ENCODE data around the gene ZNF714. TPM values are rescaled to one million over a fixed set of nuclear protein-coding genes. Genes with fewer than 3 reads are reported as not detected.
A peak's percentile ranks its signal among the peaks of the same experiment; 100 is the strongest.

The ZNF714 gene
- total and polyA plus RNA-seq, 2 experiments from 2014 or later = 7.0 to 9.9 TPM

- peaks cover 9% of the 10 kb centered on the region for H3K4me1 ChIP-seq (ENCODE audit: insufficient read depth)
- no peaks in the 10 kb centered on the region for H3F3A ChIP-seq (ENCODE audit: insufficient read depth)
- 75 to 78% methylated on average over 1 of the region's 1 CpG for WGBS, 2 experiments (ENCODE audit: low coverage in 1 of 2, low lambda C conversion rate in 2 of 2, missing lambda C conversion rate in 2 of 2)
- TF ChIP-seq EZH2phosphoT487 (IDR thresholded peaks at IDR 0.05; ENCODE audit: insufficient read depth, low read depth) (no peak), EZH2 (IDR thresholded peaks at IDR 0.05; ENCODE audit: insufficient read depth, poor library complexity, severe bottlenecking) (no peak)
- H3K36me3 ChIP-seq (ENCODE audit: low read depth) = 0 out of 2 replicates have a peak, but pooled peaks cover 7% of the 10 kb centered on the region
- no peak overlapping the region for H3K27ac ChIP-seq
- in situ Hi-C loops (cut with MboI) = no loop called here
- H3K9me2 ChIP-seq (ENCODE audit: insufficient read depth) = no peaks in the 10 kb centered on the region
- H4K20me1 ChIP-seq (ENCODE audit: insufficient read depth) = no peaks in the 10 kb centered on the region
- no peaks in the 10 kb centered on the region; the same call in 1 of the 2 replicates for H3K79me2 ChIP-seq (ENCODE audit: insufficient read depth)
- no peak overlapping the region for H3K9ac ChIP-seq
- no peak for DNase-seq
- H3K4me2 ChIP-seq (ENCODE audit: unreplicated experiment) = no peak overlapping the region
- no peaks in the 10 kb centered on the region for H3K9me3 ChIP-seq (ENCODE audit: low read depth)
- H3K27me3 ChIP-seq (replicated peaks; ENCODE audit: insufficient read depth) = no peaks in the 10 kb centered on the region
- no peak overlapping the region for H3K4me3 ChIP-seq
- no peak overlapping the region for H2AFZ ChIP-seq
Observed at GRCh38 chr19:21110183-21110582, 28.2 kb downstream of the ZNF714 start.

- no peaks in the 10 kb centered on the region for H3K27me3 ChIP-seq (replicated peaks; ENCODE audit: insufficient read depth)
- in situ Hi-C loops (cut with MboI) = no loop called here
- no peak for DNase-seq
- H2AFZ ChIP-seq = no peak overlapping the region
- peaks cover 14% of the 10 kb centered on the region for H3K4me1 ChIP-seq (ENCODE audit: insufficient read depth)
- H3F3A ChIP-seq (ENCODE audit: insufficient read depth) = peaks cover 19% of the 10 kb centered on the region
- H3K9ac ChIP-seq = no peak overlapping the region
- no peaks in the 10 kb centered on the region for H4K20me1 ChIP-seq (ENCODE audit: insufficient read depth)
- H3K79me2 ChIP-seq (ENCODE audit: insufficient read depth) = no peaks in the 10 kb centered on the region; the same call in 1 of the 2 replicates
- TF ChIP-seq EZH2phosphoT487 (IDR thresholded peaks at IDR 0.05; ENCODE audit: insufficient read depth, low read depth) = no peak
- no peak for TF ChIP-seq EZH2 (IDR thresholded peaks at IDR 0.05; ENCODE audit: insufficient read depth, poor library complexity, severe bottlenecking)
- peaks cover 28% of the 10 kb centered on the region; the same call in 1 of the 2 replicates for H3K36me3 ChIP-seq (ENCODE audit: low read depth)
- no peak overlapping the region for H3K4me2 ChIP-seq (ENCODE audit: unreplicated experiment)
- H3K27ac ChIP-seq = no peak overlapping the region
- H3K4me3 ChIP-seq = no peak overlapping the region
- H3K9me2 ChIP-seq (ENCODE audit: insufficient read depth) = no peaks in the 10 kb centered on the region
- no peaks in the 10 kb centered on the region for H3K9me3 ChIP-seq (ENCODE audit: low read depth)
Observed at GRCh38 chr19:21115430-21115829, 33.4 kb downstream of the ZNF714 start.

GRCh38 chr19:21117041-21117907 lies 35.3 kb downstream of the ZNF714 start:
- H3K9me2 ChIP-seq (ENCODE audit: insufficient read depth) = no peaks in the 10 kb centered on the region
- H3K4me3 ChIP-seq = no peak overlapping the region
- no peaks in the 10 kb centered on the region for H3K27me3 ChIP-seq (replicated peaks; ENCODE audit: insufficient read depth)
- peaks cover 28% of the 10 kb centered on the region; the same call in 1 of the 2 replicates for H3K36me3 ChIP-seq (ENCODE audit: low read depth)
- no peak overlapping the region for H2AFZ ChIP-seq
- H3K4me1 ChIP-seq (ENCODE audit: insufficient read depth) = peaks cover 14% of the 10 kb centered on the region
- no peaks in the 10 kb centered on the region for H4K20me1 ChIP-seq (ENCODE audit: insufficient read depth)
- no peaks in the 10 kb centered on the region for H3K79me2 ChIP-seq (ENCODE audit: insufficient read depth)
- no peak for TF ChIP-seq EZH2phosphoT487 (IDR thresholded peaks at IDR 0.05; ENCODE audit: insufficient read depth, low read depth)
- TF ChIP-seq EZH2 (IDR thresholded peaks at IDR 0.05; ENCODE audit: insufficient read depth, poor library complexity, severe bottlenecking) = no peak
- 0 out of 2 replicates have a peak overlapping the region, but pooled peaks have one; percentile 24 for H3K27ac ChIP-seq
- WGBS, 2 experiments (ENCODE audit: low coverage in 1 of 2, low lambda C conversion rate in 2 of 2, missing lambda C conversion rate in 2 of 2) = 87 to 89% methylated on average over 2 of the region's 2 CpGs
- DNase-seq = peak; percentile 32
- H3K4me2 ChIP-seq (ENCODE audit: unreplicated experiment) = no peak overlapping the region
- H3F3A ChIP-seq (ENCODE audit: insufficient read depth) = peaks cover 19% of the 10 kb centered on the region
- in situ Hi-C loops (cut with MboI) = no loop called here
- no peaks in the 10 kb centered on the region for H3K9me3 ChIP-seq (ENCODE audit: low read depth)
- no peak overlapping the region for H3K9ac ChIP-seq

- no peaks in the 10 kb centered on the region for H3K4me1 ChIP-seq (ENCODE audit: insufficient read depth)
- no peak overlapping the region for H3K9ac ChIP-seq
- no peaks in the 10 kb centered on the region for H3K79me2 ChIP-seq (ENCODE audit: insufficient read depth)
- H3K4me2 ChIP-seq (ENCODE audit: unreplicated experiment) = no peak overlapping the region
- H3K36me3 ChIP-seq (ENCODE audit: low read depth) = no peaks in the 10 kb centered on the region
- no peak overlapping the region for H3K4me3 ChIP-seq
- H3K9me2 ChIP-seq (ENCODE audit: insufficient read depth) = no peaks in the 10 kb centered on the region
- H4K20me1 ChIP-seq (ENCODE audit: insufficient read depth) = no peaks in the 10 kb centered on the region
- TF ChIP-seq EZH2phosphoT487 (IDR thresholded peaks at IDR 0.05; ENCODE audit: insufficient read depth, low read depth) = no peak
- no peak for TF ChIP-seq EZH2 (IDR thresholded peaks at IDR 0.05; ENCODE audit: insufficient read depth, poor library complexity, severe bottlenecking)
- H3F3A ChIP-seq (ENCODE audit: insufficient read depth) = no peaks in the 10 kb centered on the region
- in situ Hi-C loops (cut with MboI) = no loop called here
- no peak overlapping the region for H3K27ac ChIP-seq
- no peaks in the 10 kb centered on the region for H3K9me3 ChIP-seq (ENCODE audit: low read depth)
- H3K27me3 ChIP-seq (replicated peaks; ENCODE audit: insufficient read depth) = no peaks in the 10 kb centered on the region
- no peak overlapping the region for H2AFZ ChIP-seq
- DNase-seq = no peak
Observed at GRCh38 chr19:21126078-21126477, 44.1 kb downstream of the ZNF714 start.

Measured in GM23248 (cell line).